Testis (tissue), 3 donors: Measurements from ENCODE around the gene ZNF579. TPM values are rescaled to one million over a fixed set of nuclear protein-coding genes. Genes with fewer than 3 reads are reported as not detected.

Experiments
- DNase-seq: peaks from one replicate; pipeline ENCODE4 v3.0.0-alpha.2; 2019
- H3K27ac ChIP-seq, 2 donors: fragments of 200-600 bp; sonication (generic); one replicate each; pipeline ENCODE4 v1.5.1; 2019
- H3K27me3 ChIP-seq: fragments of 200-600 bp; sonication (generic); one replicate; pipeline ENCODE4 v1.5.1; 2019
- H3K36me3 ChIP-seq: fragments of 200-600 bp; sonication (generic); one replicate; pipeline ENCODE4 v1.5.1; 2017; ENCODE audit warnings: low read depth; ENCODE audit errors: missing control alignments
- H3K4me1 ChIP-seq: fragments of 200-600 bp; sonication (generic); one replicate; pipeline ENCODE4 v1.5.1; 2019
- H3K4me3 ChIP-seq, 2 donors: fragments of 200-600 bp; sonication (generic); one replicate each; pipeline ENCODE4 v1.5.1; 2017 to 2019
- H3K9me3 ChIP-seq: fragments of 200-600 bp; sonication (generic); one replicate; pipeline ENCODE4 v1.5.1; 2017
- POLR2A ChIP-seq: fragments of 450-650 bp; IDR thresholded peaks from one replicate; pipeline ENCODE4 v1.6.1; 2017; ENCODE audit warnings: antibody characterized with exemption, mild to moderate bottlenecking, moderate library complexity
- WGBS, 2 donors: methylation state at CpG; one replicate each; pipeline ENCODE4 v1.1.5; 2018; 5-methylcytosine and 5-hydroxymethylcytosine counted together
- intact Hi-C: fragments of 100-400 bp; cut with DNase I; formaldehyde crosslinking; loops from one replicate; pipeline ENCODE4 v1.15.1; 2023; ENCODE audit warnings: low total_unique reads
- polyA plus RNA-seq: library from polyadenylated mRNA; stranded (reverse); fragments of 350-450 nt; fragmentation: Illumina TruSeq; extraction: RNeasy Lipid Tissue Mini Kit (QIAGEN cat#74804); gene quantifications from one replicate; pipeline ENCODE4 v1.2.3, GENCODE V29; 2014; ENCODE audit warnings: low read depth, low replicate concordance; ENCODE audit not compliant: insufficient read depth
- total RNA-seq, 2 donors: library from RNA; depleted of rRNA; stranded (reverse); fragments of >200 nt; gene quantifications; one replicate each; pipeline ENCODE4 v1.2.3, GENCODE V29; 2016
- TF ChIP-seq, protein P1 (sequence below), 3 experiments: fragments of 450-650 bp in 2 of 3; fragments of 200-600 bp in 1 of 3; sonication (generic) in 1 of 3; IDR thresholded peaks; one replicate each; pipeline ENCODE4 v1.5.1; 2016 to 2019; ENCODE audit warnings: antibody characterized with exemption in 3 of 3, mild to moderate bottlenecking in 2 of 3, moderate library complexity in 1 of 3

Gene ZNF579
- total and polyA plus RNA-seq, 3 donors from 2014 or later = 4.0 to 7.2 (median 4.3) TPM

DNA sequence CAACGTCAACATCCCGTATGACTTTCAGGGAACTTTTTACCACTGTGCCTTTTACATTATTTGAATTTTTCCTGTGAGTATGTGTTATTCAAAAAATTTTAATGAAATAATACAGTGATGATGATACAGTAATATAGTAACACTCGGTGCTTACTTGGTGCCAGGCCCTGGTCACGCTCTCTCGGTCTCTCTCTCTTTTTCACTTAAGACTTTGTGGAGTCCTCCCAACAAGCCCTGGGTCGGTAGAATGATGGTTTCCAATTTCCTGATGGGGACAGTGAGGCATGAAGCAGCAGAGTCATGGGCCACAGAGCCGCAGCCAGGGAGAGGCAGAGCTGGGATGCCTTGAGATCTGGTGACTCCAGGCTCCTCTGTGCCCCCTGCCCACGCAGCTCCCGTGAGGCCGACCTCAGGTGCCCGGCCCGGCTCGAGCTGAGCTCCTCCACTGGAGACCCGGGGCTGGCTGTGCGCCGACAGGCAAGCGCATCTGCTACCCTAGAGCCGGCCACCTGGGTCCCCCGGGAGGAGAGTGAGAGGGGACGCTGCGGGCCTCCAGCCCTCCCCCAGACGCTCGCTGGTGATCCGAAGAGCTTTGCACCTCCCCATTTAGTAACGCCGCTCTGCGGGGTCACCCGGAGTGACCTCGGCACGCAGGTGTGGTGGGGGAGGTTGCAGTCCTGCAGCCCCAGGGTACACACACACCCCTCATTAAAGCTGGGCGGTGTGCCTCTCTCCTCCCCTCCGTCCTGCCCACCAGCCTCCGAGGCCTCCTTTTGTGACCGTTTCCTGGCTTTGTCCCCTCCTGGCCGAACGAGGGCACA lies 30.9 kb downstream of the ZNF579 start:
- no peaks in the 10 kb centered on the region for H3K9me3 ChIP-seq
- intact Hi-C loops = no loop called here
- TF ChIP-seq, protein P1, sequence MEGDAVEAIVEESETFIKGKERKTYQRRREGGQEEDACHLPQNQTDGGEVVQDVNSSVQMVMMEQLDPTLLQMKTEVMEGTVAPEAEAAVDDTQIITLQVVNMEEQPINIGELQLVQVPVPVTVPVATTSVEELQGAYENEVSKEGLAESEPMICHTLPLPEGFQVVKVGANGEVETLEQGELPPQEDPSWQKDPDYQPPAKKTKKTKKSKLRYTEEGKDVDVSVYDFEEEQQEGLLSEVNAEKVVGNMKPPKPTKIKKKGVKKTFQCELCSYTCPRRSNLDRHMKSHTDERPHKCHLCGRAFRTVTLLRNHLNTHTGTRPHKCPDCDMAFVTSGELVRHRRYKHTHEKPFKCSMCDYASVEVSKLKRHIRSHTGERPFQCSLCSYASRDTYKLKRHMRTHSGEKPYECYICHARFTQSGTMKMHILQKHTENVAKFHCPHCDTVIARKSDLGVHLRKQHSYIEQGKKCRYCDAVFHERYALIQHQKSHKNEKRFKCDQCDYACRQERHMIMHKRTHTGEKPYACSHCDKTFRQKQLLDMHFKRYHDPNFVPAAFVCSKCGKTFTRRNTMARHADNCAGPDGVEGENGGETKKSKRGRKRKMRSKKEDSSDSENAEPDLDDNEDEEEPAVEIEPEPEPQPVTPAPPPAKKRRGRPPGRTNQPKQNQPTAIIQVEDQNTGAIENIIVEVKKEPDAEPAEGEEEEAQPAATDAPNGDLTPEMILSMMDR (IDR thresholded peaks at IDR 0.05) = no peak
- peak overlapping the region; percentile 7 to 9 for H3K4me3 ChIP-seq
- no peaks in the 10 kb centered on the region for H3K4me1 ChIP-seq
- WGBS, 2 donors = 25 to 27% methylated on average over 19 to 36 of the region's 36 CpGs
- no peak overlapping the region for H3K27ac ChIP-seq
- H3K36me3 ChIP-seq = no peaks in the 10 kb centered on the region
- H3K27me3 ChIP-seq = no peaks in the 10 kb centered on the region
- no peak for DNase-seq

GRCh38 chr19:55546822-55547614 lies 33.6 kb downstream of the ZNF579 start:
- TF ChIP-seq, protein P1 (IDR thresholded peaks at IDR 0.05) = no peak
- no peak for TF ChIP-seq POLR2A
- 53 to 68% methylated on average over 16 of the region's 17 CpGs for WGBS, 2 donors
- Histone ChIP-seq H3K36me3 (no peaks in the 10 kb centered on the region), H3K4me1 (no peaks in the 10 kb centered on the region), H3K27me3 (no peaks in the 10 kb centered on the region), H3K27ac (peak overlapping the region; percentile 25 to 75), H3K9me3 (no peaks in the 10 kb centered on the region), H3K4me3 (no peak overlapping the region)
- intact Hi-C loops = no loop called here
- DNase-seq = peak; percentile 25

DNA sequence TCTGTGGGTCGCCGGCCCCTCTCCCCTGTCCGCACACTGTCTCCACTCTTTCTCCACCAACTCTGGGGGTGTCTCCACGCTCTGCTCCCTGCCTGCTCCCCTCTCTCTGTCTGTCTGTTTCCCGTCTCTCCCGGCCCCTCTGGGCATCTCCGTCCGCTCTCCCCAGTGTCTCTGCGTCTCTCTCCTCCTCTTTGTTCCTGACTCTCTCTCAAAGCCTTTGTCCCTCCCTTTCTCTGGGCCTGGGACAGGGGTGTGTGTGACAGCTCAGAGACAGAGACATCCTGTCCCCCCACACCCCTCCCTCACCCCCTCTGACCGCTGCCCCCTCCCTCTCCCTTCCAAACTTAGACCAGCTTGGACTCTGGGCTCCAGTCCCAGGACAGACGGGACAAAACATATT lies 34.6 kb downstream of the ZNF579 start:
- no peaks in the 10 kb centered on the region for H3K4me1 ChIP-seq
- intact Hi-C loops = no loop called here
- no peak for TF ChIP-seq POLR2A
- TF ChIP-seq, protein P1 (IDR thresholded peaks at IDR 0.05) = no peak
- no peaks in the 10 kb centered on the region for H3K9me3 ChIP-seq
- WGBS, 2 donors = 60 to 71% methylated on average over 11 of the region's 11 CpGs
- DNase-seq = no peak
- H3K36me3 ChIP-seq = no peaks in the 10 kb centered on the region
- no peak overlapping the region for H3K27ac ChIP-seq
- H3K4me3 ChIP-seq = no peak overlapping the region
- no peaks in the 10 kb centered on the region for H3K27me3 ChIP-seq

GRCh38 chr19:55545443-55545842 lies 35.2 kb downstream of the ZNF579 start, which contains the start of gene SBK3:
TSS of gene SBK3 (minus strand) at chr19:55545543. CDS start at chr19:55545543, 0 bp downstream.
- Histone ChIP-seq H3K27me3 (no peaks in the 10 kb centered on the region), H3K4me3 (no peak within 1 kb of the TSS), H3K9me3 (no peaks in the 10 kb centered on the region), H3K27ac (peak within 1 kb of the TSS in 1 of 2 donors; percentile 75), H3K4me1 (no peaks in the 10 kb centered on the region), H3K36me3 (no peaks in the 10 kb centered on the region)
- TF ChIP-seq, protein P1 (IDR thresholded peaks at IDR 0.05) = no peak
- WGBS, 2 donors = 85 to 88% methylated on average over 10 of the region's 10 CpGs
- intact Hi-C loops = no loop called here
- no peak for DNase-seq
